K562 (cell line): ENCODE results near the gene CDK5R1.

Experiments used
- ATF3 ChIP-seq, 2 experiments: fragments of 450-650 bp in 1 of 2; sonication (generic) in 1 of 2; formaldehyde crosslinking in 1 of 2; IDR thresholded peaks in 1 of 2; conservative IDR thresholded peaks in 1 of 2; 2 replicates each; pipeline versions ENCODE4 v1.6.1 to v1.8.1; 2016 to 2023; ENCODE audit warnings: mild to moderate bottlenecking in 2 of 2, moderate library complexity in 2 of 2, inconsistent platforms in 1 of 2, missing genetic modification reagents in 1 of 2
- ATF4 ChIP-seq: fragments of 450-650 bp; formaldehyde crosslinking; IDR thresholded peaks from 2 replicates; pipeline ENCODE4 v1.4.0; 2022; ENCODE audit warnings: mild to moderate bottlenecking, moderate library complexity
- CEBPB ChIP-seq: fragments of 450-650 bp; IDR thresholded peaks from 2 replicates; pipeline ENCODE4 v1.6.1; 2016; ENCODE audit warnings: missing genetic modification characterization, missing compliant biosample characterization
- CHD2 ChIP-seq: IDR thresholded peaks from 2 replicates; pipeline ENCODE4 v1.6.1; 2011; ENCODE audit warnings: low read depth, low read length
- GABPA ChIP-seq: fragments of 200-800 bp; sonication (Bioruptor generic); conservative IDR thresholded peaks from 2 replicates; pipeline ENCODE4 v1.6.1; 2016; ENCODE audit warnings: low read depth, missing genetic modification characterization, missing compliant biosample characterization
- HDAC2 ChIP-seq: fragments of 450-650 bp; IDR thresholded peaks from 2 replicates; pipeline ENCODE4 v1.6.1; 2016; ENCODE audit warnings: mild to moderate bottlenecking
- KAT7 ChIP-seq: sonication (generic); formaldehyde crosslinking; IDR thresholded peaks from 2 replicates; pipeline ENCODE4 v1.8.0; 2022; ENCODE audit warnings: missing genetic modification reagents, mild to moderate bottlenecking, borderline replicate concordance
- NFYB ChIP-seq: IDR thresholded peaks from 2 replicates; pipeline ENCODE4 v1.6.1; 2011; ENCODE audit warnings: mild to moderate bottlenecking, moderate library complexity; ENCODE audit not compliant: insufficient read length; ENCODE audit errors: extremely low read depth
- NR2C2 ChIP-seq, 2 experiments: fragments of 200-800 bp in 1 of 2; sonication (Bioruptor generic) in 1 of 2; sonication (generic) in 1 of 2; formaldehyde crosslinking in 1 of 2; IDR thresholded peaks; 2 replicates each; pipeline versions ENCODE4 v1.6.1 to v1.8.0; 2016 to 2022; ENCODE audit warnings: mild to moderate bottlenecking in 1 of 2, missing compliant biosample characterization in 1 of 2, missing genetic modification characterization in 1 of 2, missing genetic modification reagents in 1 of 2
- POLR2A ChIP-seq: fragments of 450-650 bp; conservative IDR thresholded peaks from 2 replicates; pipeline ENCODE4 v1.6.1; 2016
- ZNF253 ChIP-seq: fragments of 250-450 bp; sonication (Bioruptor Pico); conservative IDR thresholded peaks from 2 replicates; pipeline ENCODE4 v1.6.1; 2021; ENCODE audit warnings: mild to moderate bottlenecking
- TF ChIP-seq, protein P1 (sequence below), 3 experiments: IDR thresholded peaks in 2 of 3; conservative IDR thresholded peaks in 1 of 3; 2 replicates each; pipeline ENCODE4 v1.5.1; 2011 to 2012; ENCODE audit warnings: low read length in 3 of 3, mild to moderate bottlenecking in 3 of 3, control low read depth in 2 of 3, improper control_type of control experiment in 1 of 3, inconsistent platforms in 1 of 3, low read depth in 1 of 3, mixed read lengths in 1 of 3, moderate library complexity in 1 of 3; ENCODE audit not compliant: insufficient read depth in 2 of 3
- TF ChIP-seq, protein P2 (sequence below): fragments of 250-450 bp; sonication (Bioruptor Pico); IDR thresholded peaks from 2 replicates; pipeline ENCODE4 v1.4.0; 2020; ENCODE audit warnings: mild to moderate bottlenecking

DNA sequence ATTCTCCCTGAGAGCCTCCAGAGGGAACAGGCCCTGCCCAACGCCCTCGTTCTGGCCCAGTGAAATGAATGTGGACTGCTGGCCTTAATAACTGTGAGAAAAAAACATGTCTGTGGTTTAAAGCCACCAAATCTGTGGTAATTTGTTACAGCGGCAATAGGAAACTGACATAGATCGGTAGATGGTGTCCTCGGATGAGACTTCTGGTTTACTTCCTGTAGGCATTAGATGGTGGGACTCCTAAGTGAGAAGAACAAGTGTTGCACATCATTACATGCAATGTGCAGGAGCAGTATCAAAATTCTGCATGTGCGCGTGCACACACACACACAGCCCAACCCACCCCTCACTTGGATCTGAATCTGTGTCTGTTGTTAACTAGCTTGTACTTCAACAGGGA is 42.0 kb downstream of the CDK5R1 start:
- no peak for TF ChIP-seq ATF3 (IDR thresholded peaks at IDR 0.05)
- no peak for TF ChIP-seq ATF3 (CRISPR knock-in tag; conservative IDR thresholded peaks at IDR 0.05)
- TF ChIP-seq, protein P1, sequence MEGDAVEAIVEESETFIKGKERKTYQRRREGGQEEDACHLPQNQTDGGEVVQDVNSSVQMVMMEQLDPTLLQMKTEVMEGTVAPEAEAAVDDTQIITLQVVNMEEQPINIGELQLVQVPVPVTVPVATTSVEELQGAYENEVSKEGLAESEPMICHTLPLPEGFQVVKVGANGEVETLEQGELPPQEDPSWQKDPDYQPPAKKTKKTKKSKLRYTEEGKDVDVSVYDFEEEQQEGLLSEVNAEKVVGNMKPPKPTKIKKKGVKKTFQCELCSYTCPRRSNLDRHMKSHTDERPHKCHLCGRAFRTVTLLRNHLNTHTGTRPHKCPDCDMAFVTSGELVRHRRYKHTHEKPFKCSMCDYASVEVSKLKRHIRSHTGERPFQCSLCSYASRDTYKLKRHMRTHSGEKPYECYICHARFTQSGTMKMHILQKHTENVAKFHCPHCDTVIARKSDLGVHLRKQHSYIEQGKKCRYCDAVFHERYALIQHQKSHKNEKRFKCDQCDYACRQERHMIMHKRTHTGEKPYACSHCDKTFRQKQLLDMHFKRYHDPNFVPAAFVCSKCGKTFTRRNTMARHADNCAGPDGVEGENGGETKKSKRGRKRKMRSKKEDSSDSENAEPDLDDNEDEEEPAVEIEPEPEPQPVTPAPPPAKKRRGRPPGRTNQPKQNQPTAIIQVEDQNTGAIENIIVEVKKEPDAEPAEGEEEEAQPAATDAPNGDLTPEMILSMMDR (IDR thresholded peaks at IDR 0.05 in 2 of 3, conservative IDR thresholded peaks at IDR 0.05 in 1 of 3; ENCODE audit: insufficient read depth in 2 of 3, low read depth in 1 of 3, low read length in 3 of 3), result no peak
- TF ChIP-seq, protein P2, sequence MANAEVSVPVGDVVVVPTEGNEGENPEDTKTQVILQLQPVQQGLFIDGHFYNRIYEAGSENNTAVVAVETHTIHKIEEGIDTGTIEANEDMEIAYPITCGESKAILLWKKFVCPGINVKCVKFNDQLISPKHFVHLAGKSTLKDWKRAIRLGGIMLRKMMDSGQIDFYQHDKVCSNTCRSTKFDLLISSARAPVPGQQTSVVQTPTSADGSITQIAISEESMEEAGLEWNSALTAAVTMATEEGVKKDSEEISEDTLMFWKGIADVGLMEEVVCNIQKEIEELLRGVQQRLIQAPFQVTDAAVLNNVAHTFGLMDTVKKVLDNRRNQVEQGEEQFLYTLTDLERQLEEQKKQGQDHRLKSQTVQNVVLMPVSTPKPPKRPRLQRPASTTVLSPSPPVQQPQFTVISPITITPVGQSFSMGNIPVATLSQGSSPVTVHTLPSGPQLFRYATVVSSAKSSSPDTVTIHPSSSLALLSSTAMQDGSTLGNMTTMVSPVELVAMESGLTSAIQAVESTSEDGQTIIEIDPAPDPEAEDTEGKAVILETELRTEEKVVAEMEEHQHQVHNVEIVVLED (CRISPR knock-in tag), result no peak
- no peak for TF ChIP-seq NR2C2 (CRISPR knock-in tag; IDR thresholded peaks at IDR 0.05)
- TF ChIP-seq NR2C2 (tag; IDR thresholded peaks at IDR 0.05), result no peak
- no peak for TF ChIP-seq CEBPB (tag)
- TF ChIP-seq POLR2A, result no peak
- TF ChIP-seq KAT7 (CRISPR knock-in tag), result no peak
- no peak for TF ChIP-seq ZNF253 (CRISPR knock-in tag)
- TF ChIP-seq NFYB, result no peak
- TF ChIP-seq CHD2, result no peak
- no peak for TF ChIP-seq HDAC2
- no peak for TF ChIP-seq ATF4 (CRISPR knock-in tag)
- no peak for TF ChIP-seq GABPA (tag)
